Smooth muscle cell (in vitro differentiated cells): ENCODE data around the gene AMMECR1. TPM values are rescaled to one million over a fixed set of nuclear protein-coding genes. Genes with fewer than 3 reads are reported as not detected.

Source experiments
- DNase-seq: peaks from one replicate; lab custom pipeline; 2025; ENCODE audit not compliant: unreplicated experiment; lab: John Stamatoyannopoulos, UW
- H2AFZ ChIP-seq: fragments of 200-600 bp; sonication (generic); 2 replicates; pipeline ENCODE4 v1.6.0; 2016; ENCODE audit warnings: antibody characterized with exemption, low read depth, mild to moderate bottlenecking
- H3F3A ChIP-seq: fragments of 200-600 bp; sonication (generic); 2 replicates; pipeline ENCODE4 v1.6.0; 2017; ENCODE audit warnings: antibody characterized with exemption, low read depth
- H3K27ac ChIP-seq: fragments of 200-600 bp; sonication (generic); 2 replicates; pipeline ENCODE4 v1.5.1; 2016; ENCODE audit warnings: low read depth, mild to moderate bottlenecking
- H3K27me3 ChIP-seq: fragments of 200-600 bp; sonication (generic); 2 replicates; pipeline ENCODE4 v1.6.1; 2016; ENCODE audit warnings: low read depth, mild to moderate bottlenecking
- H3K36me3 ChIP-seq: fragments of 200-600 bp; sonication (generic); 2 replicates; pipeline ENCODE4 v1.5.1; 2016; ENCODE audit warnings: low read depth
- H3K4me1 ChIP-seq: fragments of 200-600 bp; sonication (generic); 2 replicates; pipeline ENCODE4 v1.5.1; 2016; ENCODE audit warnings: low read depth
- H3K4me2 ChIP-seq: fragments of 200-600 bp; sonication (generic); 2 replicates; pipeline ENCODE4 v1.6.0; 2016; ENCODE audit warnings: mild to moderate bottlenecking
- H3K4me3 ChIP-seq: fragments of 200-600 bp; sonication (generic); 2 replicates; pipeline ENCODE4 v1.5.1; 2016; ENCODE audit warnings: mild to moderate bottlenecking
- H3K79me2 ChIP-seq: fragments of 200-600 bp; sonication (generic); 2 replicates; pipeline ENCODE4 v1.6.0; 2016; ENCODE audit warnings: low read depth, mild to moderate bottlenecking
- H3K9ac ChIP-seq: fragments of 200-600 bp; sonication (generic); 2 replicates; pipeline ENCODE4 v1.6.0; 2016; ENCODE audit warnings: low read depth
- H3K9me3 ChIP-seq: fragments of 200-600 bp; sonication (generic); replicated peaks from 2 replicates; pipeline ENCODE4 v1.5.1; 2016; ENCODE audit warnings: low read depth
- H4K20me1 ChIP-seq: fragments of 200-600 bp; sonication (generic); 2 replicates; pipeline ENCODE4 v1.6.0; 2016; ENCODE audit warnings: low read depth
- CTCF ChIP-seq: fragments of 200-600 bp; sonication (generic); IDR thresholded peaks from 2 replicates; pipeline ENCODE4 v1.5.1; 2017; ENCODE audit warnings: borderline replicate concordance, mild to moderate bottlenecking, antibody characterized with exemption; ENCODE audit not compliant: insufficient read depth, poor library complexity, severe bottlenecking
- WGBS: methylation state at CpG from one replicate; pipeline ENCODE4 v1.1.7; 2016; ENCODE audit warnings: low lambda C conversion rate; 5-methylcytosine and 5-hydroxymethylcytosine counted together
- polyA plus RNA-seq: library from polyadenylated mRNA; unstranded; fragments of >200 nt; fragmentation: Nextera tagmentation; extraction: Ambion mirVana; gene quantifications from 2 replicates; pipeline ENCODE4 v1.2.1, GENCODE V29; 2016
- total RNA-seq: library from RNA; depleted of rRNA; stranded (reverse); fragments of >200 nt; gene quantifications from 2 replicates; pipeline ENCODE4 v1.2.3, GENCODE V29; 2014

The AMMECR1 gene
- total and polyA plus RNA-seq, 2 experiments from 2014 or later = 5.5 to 19.6 TPM

GRCh38 chrX:110257889-110258288 lies 60.0 kb downstream of the AMMECR1 start:
- H3K36me3 ChIP-seq = peaks cover 2% of the 10 kb centered on the region
- H3K79me2 ChIP-seq = peaks cover 3% of the 10 kb centered on the region
- no peaks in the 10 kb centered on the region for H3F3A ChIP-seq
- H3K9me3 ChIP-seq = no peaks in the 10 kb centered on the region
- no peak overlapping the region for H3K4me2 ChIP-seq
- no peak overlapping the region for H2AFZ ChIP-seq
- no peak overlapping the region for H3K4me3 ChIP-seq
- no peak for DNase-seq
- no peaks in the 10 kb centered on the region for H4K20me1 ChIP-seq
- no peaks in the 10 kb centered on the region for H3K27me3 ChIP-seq
- H3K27ac ChIP-seq = no peak overlapping the region
- WGBS = 41% methylated on average over 1 of the region's 1 CpG
- no peak overlapping the region for H3K9ac ChIP-seq
- TF ChIP-seq CTCF = no peak
- H3K4me1 ChIP-seq = no peaks in the 10 kb centered on the region

- no peak overlapping the region for H3K4me2 ChIP-seq
- H3K27me3 ChIP-seq = no peaks in the 10 kb centered on the region
- 77% methylated on average over 7 of the region's 7 CpGs for WGBS
- TF ChIP-seq CTCF = no peak
- no peaks in the 10 kb centered on the region for H3K9me3 ChIP-seq
- no peaks in the 10 kb centered on the region for H4K20me1 ChIP-seq
- H3K79me2 ChIP-seq = peaks cover 3% of the 10 kb centered on the region
- no peak overlapping the region for H2AFZ ChIP-seq
- no peak overlapping the region for H3K27ac ChIP-seq
- no peak overlapping the region for H3K9ac ChIP-seq
- no peaks in the 10 kb centered on the region for H3F3A ChIP-seq
- H3K4me3 ChIP-seq = no peak overlapping the region
- no peaks in the 10 kb centered on the region for H3K36me3 ChIP-seq
- H3K4me1 ChIP-seq = no peaks in the 10 kb centered on the region
- no peak for DNase-seq
Measured at GRCh38 chrX:110252711-110253110, 65.2 kb downstream of the AMMECR1 start.

- Histone ChIP-seq H3K4me1 (no peaks in the 10 kb centered on the region), H3K9me3 (no peaks in the 10 kb centered on the region), H3K27me3 (no peaks in the 10 kb centered on the region), H3F3A (no peaks in the 10 kb centered on the region), H3K4me2 (no peak overlapping the region), H3K27ac (no peak overlapping the region), H2AFZ (no peak overlapping the region), H3K79me2 (peaks cover 3% of the 10 kb centered on the region), H3K36me3 (no peaks in the 10 kb centered on the region), H3K4me3 (no peak overlapping the region), H3K9ac (no peak overlapping the region), H4K20me1 (no peaks in the 10 kb centered on the region)
- WGBS = 80% methylated on average over 1 of the region's 1 CpG
- DNase-seq = no peak
- no peak for TF ChIP-seq CTCF
Measured at GRCh38 chrX:110251961-110252360, 65.9 kb downstream of the AMMECR1 start.

GRCh38 chrX:110251526-110251925 lies 66.4 kb downstream of the AMMECR1 start:
- no peak overlapping the region for H3K4me2 ChIP-seq
- H4K20me1 ChIP-seq = no peaks in the 10 kb centered on the region
- H3K79me2 ChIP-seq = peaks cover 3% of the 10 kb centered on the region
- H3K4me1 ChIP-seq = no peaks in the 10 kb centered on the region
- no peak overlapping the region for H3K9ac ChIP-seq
- no peak overlapping the region for H2AFZ ChIP-seq
- no peaks in the 10 kb centered on the region for H3K36me3 ChIP-seq
- H3K4me3 ChIP-seq = no peak overlapping the region
- H3F3A ChIP-seq = no peaks in the 10 kb centered on the region
- no peak for DNase-seq
- H3K9me3 ChIP-seq = no peaks in the 10 kb centered on the region
- no peaks in the 10 kb centered on the region for H3K27me3 ChIP-seq
- 67% methylated on average over 1 of the region's 1 CpG for WGBS
- H3K27ac ChIP-seq = no peak overlapping the region
- no peak for TF ChIP-seq CTCF
